ENCODE data around the gene CLEC2A. TPM values are rescaled to one million over a fixed set of nuclear protein-coding genes. Genes with fewer than 3 reads are reported as not detected.

CLEC2A gene
- total RNA-seq, 6 experiments from 2014 or later, result not detected

GRCh38 chr12:9947674-9948073 lies 15.5 kb upstream of the CLEC2A start:
- intact Hi-C loops (cut with DNase I), result no loop called here
- TF ChIP-seq POLR2A (IDR thresholded peaks at IDR 0.05), result no peak
- no peak for TF ChIP-seq CTCF (IDR thresholded peaks at IDR 0.05)
- DNase-seq (no peak), ATAC-seq (no peak)
- H3K4me3 ChIP-seq, result no peak overlapping the region
- H3K9me3 ChIP-seq, result no peaks in the 10 kb centered on the region
- H3K27ac ChIP-seq, result no peak overlapping the region
- no peaks in the 10 kb centered on the region for H3K4me1 ChIP-seq
- H3K27me3 ChIP-seq, result no peaks in the 10 kb centered on the region
- WGBS (ENCODE audit: insufficient coverage, low coverage, low lambda C conversion rate, missing lambda C conversion rate), result 48% methylated on average over 3 of the region's 3 CpGs
- H3K36me3 ChIP-seq, result no peaks in the 10 kb centered on the region

- intact Hi-C loops (cut with DNase I), result no loop called here
- H3K4me1 ChIP-seq, result no peaks in the 10 kb centered on the region
- WGBS (ENCODE audit: insufficient coverage, low coverage, low lambda C conversion rate, missing lambda C conversion rate), result 35% methylated on average over 2 of the region's 2 CpGs
- DNase-seq (no peak), ATAC-seq (no peak)
- no peaks in the 10 kb centered on the region for H3K9me3 ChIP-seq
- H3K27me3 ChIP-seq, result no peaks in the 10 kb centered on the region
- TF ChIP-seq POLR2A (IDR thresholded peaks at IDR 0.05) (no peak), CTCF (IDR thresholded peaks at IDR 0.05) (no peak)
- H3K27ac ChIP-seq, result no peak overlapping the region
- no peaks in the 10 kb centered on the region for H3K36me3 ChIP-seq
- H3K4me3 ChIP-seq, result no peak overlapping the region
Measured at GRCh38 chr12:9944391-9944790, 12.2 kb upstream of the CLEC2A start.

GRCh38 chr12:9943240-9943639 lies 11.1 kb upstream of the CLEC2A start:
- Histone ChIP-seq H3K9me3 (no peaks in the 10 kb centered on the region), H3K27me3 (no peaks in the 10 kb centered on the region), H3K4me1 (no peaks in the 10 kb centered on the region), H3K36me3 (no peaks in the 10 kb centered on the region), H3K4me3 (no peak overlapping the region), H3K27ac (no peak overlapping the region)
- no peak for TF ChIP-seq CTCF (IDR thresholded peaks at IDR 0.05)
- no peak for TF ChIP-seq POLR2A (IDR thresholded peaks at IDR 0.05)
- WGBS (ENCODE audit: insufficient coverage, low coverage, low lambda C conversion rate, missing lambda C conversion rate), result 42% methylated on average over 5 of the region's 19 CpGs
- no peak for DNase-seq
- ATAC-seq, result no peak
- intact Hi-C loops (cut with DNase I), result no loop called here

- 67% methylated on average over 1 of the region's 1 CpG for WGBS (ENCODE audit: insufficient coverage, low coverage, low lambda C conversion rate, missing lambda C conversion rate)
- Histone ChIP-seq H3K9me3 (no peaks in the 10 kb centered on the region), H3K36me3 (no peaks in the 10 kb centered on the region), H3K4me3 (no peak overlapping the region), H3K27ac (no peak overlapping the region), H3K27me3 (no peaks in the 10 kb centered on the region), H3K4me1 (no peaks in the 10 kb centered on the region)
- DNase-seq (no peak), ATAC-seq (no peak)
- TF ChIP-seq POLR2A (IDR thresholded peaks at IDR 0.05) (no peak), CTCF (IDR thresholded peaks at IDR 0.05) (no peak)
- intact Hi-C loops (cut with DNase I), result no loop called here
Measured at GRCh38 chr12:9941838-9942237, 9.7 kb upstream of the CLEC2A start.

GRCh38 chr12:9940375-9940774 lies 8.2 kb upstream of the CLEC2A start:
- intact Hi-C loops (cut with DNase I), result no loop called here
- no peak overlapping the region for H3K27ac ChIP-seq
- no peak for DNase-seq

More at GRCh38 chr12:9940375-9940774, 8.2 kb upstream of the CLEC2A start:
- H3K4me3 ChIP-seq, result no peak overlapping the region
- H3K36me3 ChIP-seq, result no peaks in the 10 kb centered on the region
- no peaks in the 10 kb centered on the region for H3K9me3 ChIP-seq
- H3K27me3 ChIP-seq, result no peaks in the 10 kb centered on the region
- ATAC-seq, result no peak
- H3K4me1 ChIP-seq, result no peaks in the 10 kb centered on the region
- TF ChIP-seq POLR2A (IDR thresholded peaks at IDR 0.05) (no peak), CTCF (IDR thresholded peaks at IDR 0.05) (peak; percentile 4 to 34 (median 23))
- WGBS (ENCODE audit: insufficient coverage, low coverage, low lambda C conversion rate, missing lambda C conversion rate), result 15% methylated on average over 2 of the region's 2 CpGs
